ENCODE results near the gene OR6X1.
"Not testable (repeated sequence)": the region's sequence is repeated elsewhere in the genome, so short reads cannot be mapped to it uniquely, and the experiment has no call there.

Gene OR6X1

GRCh38 chr11:123736769-123737168 lies 17.5 kb downstream of the OR6X1 start:
- Histone ChIP-seq H3K9ac (ENCODE audit: low read length in 2 of 2) (no peak overlapping the region), H3K9me3 (ENCODE audit: control insufficient read depth in 2 of 2, low read length in 2 of 2) (no peaks in the 10 kb centered on the region), H3K27ac (ENCODE audit: low read length) (no peak overlapping the region), H3K4me1 (ENCODE audit: control insufficient read depth, insufficient read depth, low read length) (peaks cover 6% of the 10 kb centered on the region), H3K36me3 (ENCODE audit: control insufficient read depth in 2 of 2, insufficient read depth in 2 of 2, low read length in 2 of 2) (peaks cover 3 to 6% of the 10 kb centered on the region in 2 donors), H3K27me3 (ENCODE audit: control insufficient read depth in 1 of 2, insufficient read depth in 2 of 2, low read length in 2 of 2) (no peaks in the 10 kb centered on the region), H3K4me3 (ENCODE audit: low read length in 2 of 2) (no peak overlapping the region)

- H3K4me3 ChIP-seq (ENCODE audit: low read length in 2 of 2): no peak overlapping the region
Measured at GRCh38 chr11:123729602-123730001, 24.7 kb downstream of the OR6X1 start.

GRCh38 chr11:123725995-123726655 lies 28.2 kb downstream of the OR6X1 start:
- no peaks in the 10 kb centered on the region for H3K27me3 ChIP-seq (ENCODE audit: control insufficient read depth in 1 of 2, insufficient read depth in 2 of 2, low read length in 2 of 2)
- H3K36me3 ChIP-seq (ENCODE audit: control insufficient read depth in 2 of 2, insufficient read depth in 2 of 2, low read length in 2 of 2): peaks cover 60 to 61% of the 10 kb centered on the region in 2 donors
- H3K27ac ChIP-seq (ENCODE audit: low read length): no peak overlapping the region
- H3K4me3 ChIP-seq (ENCODE audit: low read length in 2 of 2): no peak overlapping the region
- H3K9ac ChIP-seq (ENCODE audit: low read length in 2 of 2): no peak overlapping the region
- H3K4me1 ChIP-seq (ENCODE audit: control insufficient read depth, insufficient read depth, low read length): no peaks in the 10 kb centered on the region
- H3K9me3 ChIP-seq (ENCODE audit: control insufficient read depth in 2 of 2, low read length in 2 of 2): peaks cover 0 to 5% of the 10 kb centered on the region in 2 donors

More at GRCh38 chr11:123729602-123730001, 24.7 kb downstream of the OR6X1 start:
- H3K36me3 ChIP-seq (ENCODE audit: control insufficient read depth in 2 of 2, insufficient read depth in 2 of 2, low read length in 2 of 2): peaks cover 59 to 61% of the 10 kb centered on the region in 2 donors
- no peaks in the 10 kb centered on the region for H3K4me1 ChIP-seq (ENCODE audit: control insufficient read depth, insufficient read depth, low read length)
- no peak overlapping the region for H3K9ac ChIP-seq (ENCODE audit: low read length in 2 of 2)
- H3K27me3 ChIP-seq (ENCODE audit: control insufficient read depth in 1 of 2, insufficient read depth in 2 of 2, low read length in 2 of 2): no peaks in the 10 kb centered on the region
- H3K9me3 ChIP-seq (ENCODE audit: control insufficient read depth in 2 of 2, low read length in 2 of 2): peaks cover 0 to 5% of the 10 kb centered on the region in 2 donors
- H3K27ac ChIP-seq (ENCODE audit: low read length): no peak overlapping the region

GRCh38 chr11:123719452-123719851 lies 34.9 kb downstream of the OR6X1 start:
- no peaks in the 10 kb centered on the region for H3K4me1 ChIP-seq (ENCODE audit: control insufficient read depth, insufficient read depth, low read length)
- no peaks in the 10 kb centered on the region for H3K27me3 ChIP-seq (ENCODE audit: control insufficient read depth in 1 of 2, insufficient read depth in 2 of 2, low read length in 2 of 2)
- peaks cover 2% of the 10 kb centered on the region in 2 donors for H3K36me3 ChIP-seq (ENCODE audit: control insufficient read depth in 2 of 2, insufficient read depth in 2 of 2, low read length in 2 of 2)
- no peak overlapping the region for H3K4me3 ChIP-seq (ENCODE audit: low read length in 2 of 2)
- no peaks in the 10 kb centered on the region for H3K9me3 ChIP-seq (ENCODE audit: control insufficient read depth in 2 of 2, low read length in 2 of 2)
- H3K9ac ChIP-seq (ENCODE audit: low read length in 2 of 2): no peak overlapping the region
- no peak overlapping the region for H3K27ac ChIP-seq (ENCODE audit: low read length)

GRCh38 chr11:123718469-123718868 lies 35.8 kb downstream of the OR6X1 start:
- H3K27ac ChIP-seq (ENCODE audit: low read length): no peak overlapping the region
- no peaks in the 10 kb centered on the region for H3K36me3 ChIP-seq (ENCODE audit: control insufficient read depth in 2 of 2, insufficient read depth in 2 of 2, low read length in 2 of 2)
- no peak overlapping the region for H3K9ac ChIP-seq (ENCODE audit: low read length in 2 of 2)
- no peak overlapping the region for H3K4me3 ChIP-seq (ENCODE audit: low read length in 2 of 2)
- no peaks in the 10 kb centered on the region for H3K9me3 ChIP-seq (ENCODE audit: control insufficient read depth in 2 of 2, low read length in 2 of 2)
- no peaks in the 10 kb centered on the region for H3K4me1 ChIP-seq (ENCODE audit: control insufficient read depth, insufficient read depth, low read length)
- H3K27me3 ChIP-seq (ENCODE audit: control insufficient read depth in 1 of 2, insufficient read depth in 2 of 2, low read length in 2 of 2): no peaks in the 10 kb centered on the region

GRCh38 chr11:123718063-123718462 lies 36.3 kb downstream of the OR6X1 start:
- Histone ChIP-seq H3K36me3 (ENCODE audit: control insufficient read depth in 2 of 2, insufficient read depth in 2 of 2, low read length in 2 of 2) (no peaks in the 10 kb centered on the region), H3K9me3 (ENCODE audit: control insufficient read depth in 2 of 2, low read length in 2 of 2) (no peaks in the 10 kb centered on the region), H3K4me3 (ENCODE audit: low read length in 2 of 2) (no peak overlapping the region), H3K27me3 (ENCODE audit: control insufficient read depth in 1 of 2, insufficient read depth in 2 of 2, low read length in 2 of 2) (no peaks in the 10 kb centered on the region), H3K9ac (ENCODE audit: low read length in 2 of 2) (no peak overlapping the region), H3K27ac (ENCODE audit: low read length) (no peak overlapping the region), H3K4me1 (ENCODE audit: control insufficient read depth, insufficient read depth, low read length) (no peaks in the 10 kb centered on the region)

GRCh38 chr11:123712627-123713026 lies 41.7 kb downstream of the OR6X1 start:
- not testable (repeated sequence) for H3K9ac ChIP-seq (ENCODE audit: low read length in 2 of 2); H3K9me3 ChIP-seq (ENCODE audit: control insufficient read depth in 2 of 2, low read length in 2 of 2); H3K36me3 ChIP-seq (ENCODE audit: control insufficient read depth in 2 of 2, insufficient read depth in 2 of 2, low read length in 2 of 2); H3K4me3 ChIP-seq (ENCODE audit: low read length in 2 of 2); H3K27ac ChIP-seq (ENCODE audit: low read length); H3K27me3 ChIP-seq (ENCODE audit: control insufficient read depth in 1 of 2, insufficient read depth in 2 of 2, low read length in 2 of 2); H3K4me1 ChIP-seq (ENCODE audit: control insufficient read depth, insufficient read depth, low read length)

- H3K27ac ChIP-seq (ENCODE audit: low read length): no peak overlapping the region
- no peaks in the 10 kb centered on the region for H3K9me3 ChIP-seq (ENCODE audit: control insufficient read depth in 2 of 2, low read length in 2 of 2)
- H3K4me3 ChIP-seq (ENCODE audit: low read length in 2 of 2): no peak overlapping the region
- H3K9ac ChIP-seq (ENCODE audit: low read length in 2 of 2): no peak overlapping the region
- H3K36me3 ChIP-seq (ENCODE audit: control insufficient read depth in 2 of 2, insufficient read depth in 2 of 2, low read length in 2 of 2): no peaks in the 10 kb centered on the region
- H3K27me3 ChIP-seq (ENCODE audit: control insufficient read depth in 1 of 2, insufficient read depth in 2 of 2, low read length in 2 of 2): no peaks in the 10 kb centered on the region
- no peaks in the 10 kb centered on the region for H3K4me1 ChIP-seq (ENCODE audit: control insufficient read depth, insufficient read depth, low read length)
Measured at GRCh38 chr11:123707606-123708205, 46.6 kb downstream of the OR6X1 start.

- Histone ChIP-seq H3K4me3 (ENCODE audit: low read length in 2 of 2) (no peak overlapping the region), H3K27me3 (ENCODE audit: control insufficient read depth in 1 of 2, insufficient read depth in 2 of 2, low read length in 2 of 2) (peaks cover 0 to under 1% of the 10 kb centered on the region in 2 donors), H3K4me1 (ENCODE audit: control insufficient read depth, insufficient read depth, low read length) (no peaks in the 10 kb centered on the region), H3K27ac (ENCODE audit: low read length) (no peak overlapping the region), H3K9ac (ENCODE audit: low read length in 2 of 2) (no peak overlapping the region), H3K9me3 (ENCODE audit: control insufficient read depth in 2 of 2, low read length in 2 of 2) (no peaks in the 10 kb centered on the region), H3K36me3 (ENCODE audit: control insufficient read depth in 2 of 2, insufficient read depth in 2 of 2, low read length in 2 of 2) (no peaks in the 10 kb centered on the region)
Measured at GRCh38 chr11:123707206-123707605, 47.1 kb downstream of the OR6X1 start.

- Histone ChIP-seq H3K27ac (ENCODE audit: low read length) (no peak overlapping the region), H3K9ac (ENCODE audit: low read length in 2 of 2) (no peak overlapping the region), H3K4me1 (ENCODE audit: control insufficient read depth, insufficient read depth, low read length) (no peaks in the 10 kb centered on the region), H3K9me3 (ENCODE audit: control insufficient read depth in 2 of 2, low read length in 2 of 2) (no peaks in the 10 kb centered on the region), H3K4me3 (ENCODE audit: low read length in 2 of 2) (no peak overlapping the region), H3K27me3 (ENCODE audit: control insufficient read depth in 1 of 2, insufficient read depth in 2 of 2, low read length in 2 of 2) (peaks cover 0 to 4% of the 10 kb centered on the region in 2 donors), H3K36me3 (ENCODE audit: control insufficient read depth in 2 of 2, insufficient read depth in 2 of 2, low read length in 2 of 2) (no peaks in the 10 kb centered on the region)
Measured at GRCh38 chr11:123704341-123704740, 50.0 kb downstream of the OR6X1 start.
